Hepatocyte (in vitro differentiated cells): Measurements from ENCODE around the gene UBN2. TPM values are rescaled to one million over a fixed set of nuclear protein-coding genes. Genes with fewer than 3 reads are reported as not detected.

Source experiments
- DNase-seq: peaks from one replicate; pipeline ENCODE4 v3.0.0-alpha.2; 2016; ENCODE audit warnings: low spot score
- H2AFZ ChIP-seq: fragments of 200-600 bp; sonication (generic); 2 replicates; pipeline ENCODE4 v1.6.0; 2016; ENCODE audit warnings: antibody characterized with exemption, mild to moderate bottlenecking
- H3K27ac ChIP-seq: fragments of 200-600 bp; sonication (generic); 2 replicates; pipeline ENCODE4 v1.5.1; 2016; ENCODE audit warnings: mild to moderate bottlenecking
- H3K27me3 ChIP-seq: fragments of 200-600 bp; sonication (generic); 2 replicates; pipeline ENCODE4 v1.6.1; 2016
- H3K36me3 ChIP-seq: fragments of 200-600 bp; sonication (generic); replicated peaks from 2 replicates; pipeline ENCODE4 v1.5.1; 2016; ENCODE audit warnings: low read depth; ENCODE audit not compliant: insufficient read depth
- H3K4me1 ChIP-seq: fragments of 200-600 bp; sonication (generic); 2 replicates; pipeline ENCODE4 v1.5.1; 2016; ENCODE audit warnings: mild to moderate bottlenecking, moderate library complexity; ENCODE audit not compliant: insufficient read depth
- H3K4me2 ChIP-seq: fragments of 200-600 bp; sonication (generic); 2 replicates; pipeline ENCODE4 v1.6.0; 2016
- H3K4me3 ChIP-seq: fragments of 200-600 bp; sonication (generic); 2 replicates; pipeline ENCODE4 v1.5.1; 2016; ENCODE audit warnings: mild to moderate bottlenecking
- H3K79me2 ChIP-seq: fragments of 200-600 bp; sonication (generic); 2 replicates; pipeline ENCODE4 v1.6.0; 2017; ENCODE audit warnings: mild to moderate bottlenecking
- H3K9me2 ChIP-seq: fragments of 200-600 bp; sonication (generic); replicated peaks from 2 replicates; pipeline ENCODE4 v1.6.0; 2017; ENCODE audit warnings: mild to moderate bottlenecking; ENCODE audit not compliant: insufficient read depth
- H3K9me3 ChIP-seq: fragments of 200-600 bp; sonication (generic); 2 replicates; pipeline ENCODE4 v1.5.1; 2016; ENCODE audit warnings: low read depth, mild to moderate bottlenecking
- H4K20me1 ChIP-seq: fragments of 200-600 bp; sonication (generic); 2 replicates; pipeline ENCODE4 v1.6.0; 2016; ENCODE audit warnings: mild to moderate bottlenecking; ENCODE audit not compliant: insufficient read depth, poor library complexity, severe bottlenecking
- EZH2 ChIP-seq: fragments of 200-600 bp; sonication (generic); IDR thresholded peaks from 2 replicates; pipeline ENCODE4 v1.6.1; 2016; ENCODE audit warnings: antibody characterized with exemption, mild to moderate bottlenecking, borderline replicate concordance
- EZH2phosphoT487 ChIP-seq: fragments of 200-600 bp; sonication (generic); IDR thresholded peaks from one replicate; pipeline ENCODE4 v1.6.1; 2018; ENCODE audit warnings: antibody characterized with exemption, mild to moderate bottlenecking, low read depth, moderate library complexity; ENCODE audit not compliant: unreplicated experiment, severe bottlenecking
- WGBS: methylation state at CpG from one replicate; pipeline ENCODE4 v1.1.6; 2016; ENCODE audit warnings: low lambda C conversion rate; ENCODE audit errors: missing lambda C conversion rate; 5-methylcytosine and 5-hydroxymethylcytosine counted together
- polyA plus RNA-seq: library from polyadenylated mRNA; unstranded; fragments of >200 nt; fragmentation: Nextera tagmentation; extraction: Ambion mirVana; gene quantifications from 2 replicates; pipeline ENCODE4 v1.2.1, GENCODE V29; 2016
- total RNA-seq: library from RNA; depleted of rRNA; stranded (reverse); fragments of >200 nt; gene quantifications from 2 replicates; pipeline ENCODE4 v1.2.3, GENCODE V29; 2014
- TF ChIP-seq, protein P1 (sequence below): fragments of 200-600 bp; sonication (generic); IDR thresholded peaks from 2 replicates; pipeline ENCODE4 v1.5.1; 2016; ENCODE audit warnings: antibody characterized with exemption, mild to moderate bottlenecking; ENCODE audit not compliant: poor library complexity

UBN2 gene
- total and polyA plus RNA-seq, 2 experiments from 2014 or later, result 4.5 to 12.9 TPM

DNA sequence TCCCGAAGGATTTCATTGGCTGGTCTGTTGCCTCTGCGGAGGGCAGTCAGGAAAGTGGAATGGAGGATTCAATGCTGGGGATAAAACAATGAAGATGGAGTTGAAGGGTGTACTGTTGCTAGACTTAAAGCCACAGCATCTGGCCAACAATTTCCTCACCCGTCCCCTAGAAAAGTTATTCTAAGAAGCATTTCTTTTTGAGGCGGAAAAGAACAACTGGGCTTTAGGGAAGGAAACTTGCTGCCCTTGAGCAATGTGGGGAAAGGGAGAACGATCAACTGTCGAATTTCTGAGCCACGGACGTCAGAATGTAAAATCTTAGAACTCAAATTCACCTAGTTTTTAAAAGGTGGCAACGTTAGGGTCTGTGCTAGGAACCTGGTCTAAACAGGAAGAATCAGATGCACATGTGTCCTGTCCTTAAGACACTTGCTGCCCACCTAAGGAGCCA, 110.8 kb downstream of the UBN2 start:
- Histone ChIP-seq H2AFZ (peak overlapping the region; percentile 80), H3K4me1 (no peaks in the 10 kb centered on the region), H3K27me3 (no peaks in the 10 kb centered on the region), H3K36me3 (peaks cover 4% of the 10 kb centered on the region), H3K9me2 (no peaks in the 10 kb centered on the region), H3K4me2 (peak overlapping the region; percentile 77), H3K79me2 (peaks cover 31% of the 10 kb centered on the region), H4K20me1 (no peaks in the 10 kb centered on the region), H3K4me3 (peak overlapping the region; percentile 49), H3K27ac (peak overlapping the region; percentile 100), H3K9me3 (no peaks in the 10 kb centered on the region)
- WGBS, result 1% methylated on average over 9 of the region's 9 CpGs
- DNase-seq, result no peak
- TF ChIP-seq EZH2 (no peak), EZH2phosphoT487 (no peak)
- TF ChIP-seq, protein P1, sequence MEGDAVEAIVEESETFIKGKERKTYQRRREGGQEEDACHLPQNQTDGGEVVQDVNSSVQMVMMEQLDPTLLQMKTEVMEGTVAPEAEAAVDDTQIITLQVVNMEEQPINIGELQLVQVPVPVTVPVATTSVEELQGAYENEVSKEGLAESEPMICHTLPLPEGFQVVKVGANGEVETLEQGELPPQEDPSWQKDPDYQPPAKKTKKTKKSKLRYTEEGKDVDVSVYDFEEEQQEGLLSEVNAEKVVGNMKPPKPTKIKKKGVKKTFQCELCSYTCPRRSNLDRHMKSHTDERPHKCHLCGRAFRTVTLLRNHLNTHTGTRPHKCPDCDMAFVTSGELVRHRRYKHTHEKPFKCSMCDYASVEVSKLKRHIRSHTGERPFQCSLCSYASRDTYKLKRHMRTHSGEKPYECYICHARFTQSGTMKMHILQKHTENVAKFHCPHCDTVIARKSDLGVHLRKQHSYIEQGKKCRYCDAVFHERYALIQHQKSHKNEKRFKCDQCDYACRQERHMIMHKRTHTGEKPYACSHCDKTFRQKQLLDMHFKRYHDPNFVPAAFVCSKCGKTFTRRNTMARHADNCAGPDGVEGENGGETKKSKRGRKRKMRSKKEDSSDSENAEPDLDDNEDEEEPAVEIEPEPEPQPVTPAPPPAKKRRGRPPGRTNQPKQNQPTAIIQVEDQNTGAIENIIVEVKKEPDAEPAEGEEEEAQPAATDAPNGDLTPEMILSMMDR, result no peak

DNA sequence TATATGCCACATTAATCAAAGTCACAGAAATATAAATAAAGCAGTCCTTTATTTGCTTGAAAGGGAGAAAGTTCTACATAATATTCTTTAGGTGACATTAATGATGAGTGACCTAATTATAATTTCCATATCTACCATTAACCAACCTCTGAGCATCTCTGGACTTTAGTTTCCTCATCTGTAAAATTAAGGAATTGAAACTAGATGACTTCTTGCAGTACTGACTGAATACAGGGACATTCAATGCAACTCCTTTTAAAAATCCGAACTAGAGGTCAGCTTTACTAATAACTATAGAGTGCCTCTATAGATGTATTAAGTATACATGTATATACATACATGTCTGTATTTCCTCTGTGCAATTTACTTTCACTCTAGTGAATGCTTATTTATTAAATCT, 114.0 kb downstream of the UBN2 start:
- no peak for DNase-seq
- TF ChIP-seq EZH2 (no peak), EZH2phosphoT487 (no peak)
- TF ChIP-seq, protein P1, result no peak
- 97% methylated on average over 1 of the region's 1 CpG for WGBS

DNA sequence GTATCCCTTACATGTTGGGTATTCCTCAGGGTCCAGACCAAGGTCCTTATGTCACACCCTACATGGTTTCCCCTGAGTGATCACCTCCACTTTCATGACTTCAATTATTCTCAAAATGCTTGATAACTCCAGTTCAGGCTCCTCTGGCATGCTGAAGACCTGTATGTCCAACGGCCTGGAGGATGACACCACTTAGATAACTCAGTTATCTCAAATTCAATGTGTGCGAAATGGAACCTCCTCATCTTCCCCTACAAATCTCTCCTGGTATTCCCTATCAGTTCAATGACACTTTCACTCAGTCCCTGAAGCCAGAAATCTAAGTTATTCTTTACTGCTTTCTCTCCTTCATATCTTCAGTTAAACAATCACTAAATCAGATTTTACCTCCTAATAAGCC, 120.0 kb downstream of the UBN2 start:
- WGBS, result 89% methylated on average over 2 of the region's 2 CpGs
- Histone ChIP-seq H3K9me2 (no peaks in the 10 kb centered on the region), H3K79me2 (peaks cover 6% of the 10 kb centered on the region), H3K4me1 (no peaks in the 10 kb centered on the region), H4K20me1 (no peaks in the 10 kb centered on the region), H3K36me3 (peaks cover 4% of the 10 kb centered on the region), H3K27me3 (no peaks in the 10 kb centered on the region), H3K27ac (no peak overlapping the region), H3K9me3 (no peaks in the 10 kb centered on the region), H2AFZ (no peak overlapping the region), H3K4me3 (no peak overlapping the region), H3K4me2 (no peak overlapping the region)
- TF ChIP-seq EZH2 (no peak), EZH2phosphoT487 (no peak)
- TF ChIP-seq, protein P1, result no peak
- DNase-seq, result no peak

More for the DNA sequence above, 114.0 kb downstream of the UBN2 start:
- Histone ChIP-seq H3K27ac (no peak overlapping the region), H2AFZ (no peak overlapping the region), H3K9me2 (no peaks in the 10 kb centered on the region), H3K27me3 (no peaks in the 10 kb centered on the region), H3K36me3 (peaks cover 4% of the 10 kb centered on the region), H3K79me2 (peaks cover 35% of the 10 kb centered on the region), H4K20me1 (no peaks in the 10 kb centered on the region), H3K4me1 (no peaks in the 10 kb centered on the region), H3K9me3 (no peaks in the 10 kb centered on the region), H3K4me2 (no peak overlapping the region), H3K4me3 (no peak overlapping the region)

DNA sequence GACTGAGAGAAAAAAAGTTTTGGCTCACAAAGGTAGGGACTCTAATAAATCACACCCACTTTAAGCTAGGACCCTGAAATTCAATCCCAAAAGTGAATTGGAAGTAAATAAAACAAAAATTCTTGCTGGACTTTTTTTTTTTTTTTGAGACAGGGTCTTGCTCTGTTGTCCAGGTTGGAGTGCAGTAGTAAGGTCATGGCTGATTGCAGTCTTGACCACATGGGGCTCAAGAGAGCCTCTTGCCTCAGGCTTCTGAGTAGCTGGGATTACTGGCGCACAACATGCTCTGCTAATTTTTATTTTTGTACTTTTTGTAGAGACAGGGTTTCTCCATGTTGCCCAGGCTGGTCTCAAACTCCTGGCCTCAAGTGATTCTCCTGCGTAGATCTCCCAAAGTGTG, 123.7 kb downstream of the UBN2 start:
- peaks cover 23% of the 10 kb centered on the region for H3K79me2 ChIP-seq
- H3K36me3 ChIP-seq, result no peaks in the 10 kb centered on the region
- WGBS, result 93% methylated on average over 2 of the region's 2 CpGs
- no peak overlapping the region for H3K27ac ChIP-seq
- no peak overlapping the region for H3K4me2 ChIP-seq
- TF ChIP-seq, protein P1, result no peak
- TF ChIP-seq EZH2phosphoT487 (no peak), EZH2 (no peak)
- H3K9me2 ChIP-seq, result no peaks in the 10 kb centered on the region
- H3K9me3 ChIP-seq, result no peaks in the 10 kb centered on the region
- no peak overlapping the region for H2AFZ ChIP-seq
- H4K20me1 ChIP-seq, result no peaks in the 10 kb centered on the region
- no peaks in the 10 kb centered on the region for H3K27me3 ChIP-seq
- no peak overlapping the region for H3K4me3 ChIP-seq
- no peaks in the 10 kb centered on the region for H3K4me1 ChIP-seq
- DNase-seq, result no peak
